ENCODE measurements around the gene SUV39H1. TPM values are rescaled to one million over a fixed set of nuclear protein-coding genes. Genes with fewer than 3 reads are reported as not detected.

The SUV39H1 gene
- total and polyA plus RNA-seq, 2 of the 8 experiments (the other 6 are each of a cell fraction or from before 2014, with no cell fraction given), result 14.8 to 27.8 TPM

GRCh38 chrX:48694776-48695533 is 1.6 kb upstream of the SUV39H1 start (continued):
- TF ChIP-seq JUND (IDR thresholded peaks at IDR 0.05; ENCODE audit: low read length) (no peak), CEBPB (IDR thresholded peaks at IDR 0.05; ENCODE audit: low read depth, low read length) (no peak), CHD1 (IDR thresholded peaks at IDR 0.05; ENCODE audit: low read depth, low read length) (no peak), SIN3A (conservative IDR thresholded peaks at IDR 0.05 in 1 of 2, IDR thresholded peaks at IDR 0.05 in 1 of 2; ENCODE audit: low read depth in 1 of 2, low read length in 2 of 2) (no peak), TAF1 (IDR thresholded peaks at IDR 0.05; ENCODE audit: low read depth, low read length) (no peak), RBBP5 (IDR thresholded peaks at IDR 0.05; ENCODE audit: borderline replicate concordance, low read depth, low read length) (no peak), EZH2 (IDR thresholded peaks at IDR 0.05; ENCODE audit: low read depth, low read length, severe bottlenecking) (no peak)
